Measurements from ENCODE around the gene PPIAL4G. TPM values are rescaled to one million over a fixed set of nuclear protein-coding genes. Genes with fewer than 3 reads are reported as not detected.
A peak's percentile ranks its signal among the peaks of the same experiment; 100 is the strongest.
"Not testable (repeated sequence)": the region's sequence is repeated elsewhere in the genome, so short reads cannot be mapped to it uniquely, and the experiment has no call there.

The PPIAL4G gene
- total and polyA plus RNA-seq, 10 of the 15 experiments (the other 5 are each of a cell fraction or from before 2014, with no cell fraction given): not detected

DNA sequence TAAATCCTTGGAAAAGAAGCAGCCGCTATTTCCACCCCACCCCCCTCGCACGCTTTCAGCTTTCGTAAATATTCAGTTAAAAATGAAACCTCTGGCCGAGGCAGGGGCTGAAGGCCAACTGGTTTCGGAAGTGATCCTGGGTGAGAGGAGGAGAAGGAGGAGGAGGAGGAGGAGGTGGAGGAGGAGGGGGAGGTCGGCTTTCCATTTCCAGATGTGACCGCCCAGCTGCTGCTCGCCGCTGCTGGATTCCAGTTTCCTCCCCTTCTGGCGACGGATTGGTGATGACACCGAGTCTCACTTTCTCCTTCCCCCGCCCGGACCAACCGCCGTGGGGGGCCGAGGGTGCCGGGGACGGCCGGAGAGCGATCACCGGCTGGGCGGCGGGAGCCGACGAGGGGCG lies 23.4 kb downstream of the PPIAL4G start:
- BruUV-seq (replicated peaks); CTCF ChIA-PET; H3K9ac ChIP-seq (ENCODE audit: control insufficient read depth, insufficient read depth, low read length); H3K4me1 ChIP-seq (ENCODE audit: control insufficient read depth, insufficient read depth, low read length); in situ Hi-C loops (cut with MboI); H3K4me2 ChIP-seq (ENCODE audit: control insufficient read depth, insufficient read depth); H3K79me2 ChIP-seq (ENCODE audit: control insufficient read depth, insufficient read depth, low read length); FAIRE-seq; H3K9me3 ChIP-seq (replicated peaks; ENCODE audit: control insufficient read depth, insufficient read depth, low read length); SMC1A ChIA-PET (ENCODE audit: uncharacterized antibody, unreplicated experiment); H4K20me1 ChIP-seq (ENCODE audit: control insufficient read depth, insufficient read depth); ATAC-seq; H3K27me3 ChIP-seq (replicated peaks in 1 of 2; ENCODE audit: control insufficient read depth in 2 of 2, insufficient read depth in 2 of 2, low read length in 1 of 2); intact Hi-C loops (cut with micrococcal nuclease; ENCODE audit: unreplicated experiment); H3K36me3 ChIP-seq (ENCODE audit: control insufficient read depth in 2 of 2, insufficient read depth in 2 of 2, low read length in 1 of 2); H2AFZ ChIP-seq (ENCODE audit: control insufficient read depth, low read depth, low read length); RAD21 ChIA-PET (ENCODE audit: unreplicated experiment); DNase-seq (ENCODE audit: low read depth, low spot score): not testable (repeated sequence)
- WGBS (ENCODE audit: insufficient coverage, insufficient replicate concordance, low lambda C conversion rate, missing lambda C conversion rate): no CpG with 5 or more reads among the region's 28 CpGs
- Histone ChIP-seq H3K27ac (ENCODE audit: control insufficient read depth, insufficient read depth) (peak overlapping the region; percentile 67; the same call in 1 of the 2 replicates), H3K4me3 (peak overlapping the region; percentile 68; the same call in 1 of the 2 replicates)
- TF ChIP-seq IKZF1 (conservative IDR thresholded peaks at IDR 0.05) (peak; percentile 24; the same call in 1 of the 2 replicates), IKZF2 (IDR thresholded peaks at IDR 0.05) (peak in 1 of 2 experiments; percentile 48; a peak in 1 of 4 replicates)
- POLR2A ChIA-PET: interaction anchor here (1.1 kb wide), 1 partner anchor 71 kb away, joined by 3 read pairs; no protein-coding TSS in a partner anchor

DNA sequence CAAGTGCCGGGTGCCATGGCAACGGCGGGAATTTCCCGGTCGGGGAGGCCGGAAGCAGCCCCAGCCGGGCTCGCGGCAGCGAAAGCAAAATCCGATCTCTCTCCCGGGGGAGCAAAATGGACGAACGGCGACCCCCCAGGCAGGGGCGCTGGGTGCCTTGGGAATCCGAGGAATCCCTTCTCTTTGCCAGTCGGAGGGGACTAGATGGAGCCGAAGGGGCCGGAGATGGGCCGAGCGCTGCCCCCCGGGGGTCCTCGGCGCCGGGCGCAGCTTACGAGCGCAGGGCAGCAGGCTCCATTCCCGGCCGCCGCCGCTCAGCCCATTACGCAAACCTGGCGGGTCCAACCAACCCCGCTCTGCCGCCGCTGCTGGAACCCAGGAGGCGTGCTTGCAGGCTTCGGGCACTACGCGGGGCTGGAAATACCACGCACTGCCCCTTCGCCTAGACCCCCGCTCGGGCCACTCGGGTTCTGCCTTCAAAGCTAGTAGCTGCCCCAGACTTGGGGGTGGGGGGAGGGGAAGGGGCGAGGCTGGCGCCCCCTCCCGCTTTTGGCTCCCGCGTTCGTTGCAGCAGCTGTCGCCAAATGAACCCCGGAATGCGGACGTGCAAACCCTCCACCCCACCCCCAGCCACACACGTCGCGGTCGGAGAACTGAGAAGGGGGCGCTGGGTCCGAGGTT lies 24.1 kb downstream of the PPIAL4G start:
- in situ Hi-C loops (cut with MboI); DNase-seq (ENCODE audit: low read depth, low spot score); H3K4me1 ChIP-seq (ENCODE audit: control insufficient read depth, insufficient read depth, low read length); CTCF ChIA-PET; FAIRE-seq; H3K4me2 ChIP-seq (ENCODE audit: control insufficient read depth, insufficient read depth); H3K27me3 ChIP-seq (replicated peaks in 1 of 2; ENCODE audit: control insufficient read depth in 2 of 2, insufficient read depth in 2 of 2, low read length in 1 of 2); intact Hi-C loops (cut with micrococcal nuclease; ENCODE audit: unreplicated experiment); SMC1A ChIA-PET (ENCODE audit: uncharacterized antibody, unreplicated experiment); RAD21 ChIA-PET (ENCODE audit: unreplicated experiment); H3K36me3 ChIP-seq (ENCODE audit: control insufficient read depth in 2 of 2, insufficient read depth in 2 of 2, low read length in 1 of 2); H3K9me3 ChIP-seq (replicated peaks; ENCODE audit: control insufficient read depth, insufficient read depth, low read length); ATAC-seq; H3K79me2 ChIP-seq (ENCODE audit: control insufficient read depth, insufficient read depth, low read length); H4K20me1 ChIP-seq (ENCODE audit: control insufficient read depth, insufficient read depth): not testable (repeated sequence)
- WGBS (ENCODE audit: insufficient coverage, insufficient replicate concordance, low lambda C conversion rate, missing lambda C conversion rate): 1% methylated on average over 50 of the region's 63 CpGs
- POLR2A ChIA-PET: interaction anchor here (1.1 kb wide), 1 partner anchor 71 kb away, joined by 3 read pairs; no protein-coding TSS in a partner anchor
- H3K27ac ChIP-seq (ENCODE audit: control insufficient read depth, insufficient read depth): peak overlapping the region; percentile 67
- H2AFZ ChIP-seq (ENCODE audit: control insufficient read depth, low read depth, low read length): 0 out of 2 replicates have a peak overlapping the region, but pooled peaks have one; percentile 17
- H3K4me3 ChIP-seq: peak overlapping the region; percentile 68; the same call in 1 of the 2 replicates
- TSS peak; percentile 95 for BruUV-seq (replicated peaks)
- TF ChIP-seq TCF12 (IDR thresholded peaks at IDR 0.05; ENCODE audit: low read depth, low read length): 0 out of 2 replicates have a peak, but pooled peaks have one; percentile 35
- H3K9ac ChIP-seq (ENCODE audit: control insufficient read depth, insufficient read depth, low read length): peak overlapping the region; percentile 71
